Measurements from ENCODE around the gene DGLUCY.

The DGLUCY gene

GRCh38 chr14:91186515-91187066 is 72.7 kb downstream of the DGLUCY start:
- Histone ChIP-seq H3K27me3 (ENCODE audit: control insufficient read depth, low read length) (no peaks in the 10 kb centered on the region), H3K9me3 (ENCODE audit: control insufficient read depth, insufficient read depth, low read length) (no peaks in the 10 kb centered on the region), H3K36me3 (ENCODE audit: control insufficient read depth, low read length) (peaks cover 2% of the 10 kb centered on the region; the same call in 1 of the 2 replicates), H3K4me3 (ENCODE audit: low read length) (no peak overlapping the region), H3K79me2 (ENCODE audit: control insufficient read depth, low read length) (no peaks in the 10 kb centered on the region), H3K9me2 (replicated peaks; ENCODE audit: control insufficient read depth, low read length) (no peaks in the 10 kb centered on the region), H3K4me2 (ENCODE audit: low read length) (no peak overlapping the region), H4K20me1 (ENCODE audit: control insufficient read depth, insufficient read depth, low read depth, low read length) (no peaks in the 10 kb centered on the region), H3K4me1 (ENCODE audit: control insufficient read depth, low read length) (peaks cover 3% of the 10 kb centered on the region; the same call in 1 of the 2 replicates), H3F3A (ENCODE audit: control insufficient read depth, insufficient read depth) (no peaks in the 10 kb centered on the region), H3K27ac (ENCODE audit: low read depth, low read length) (no peak overlapping the region)
- TF ChIP-seq EZH2phosphoT487 (IDR thresholded peaks at IDR 0.05; ENCODE audit: borderline replicate concordance, low read length) (no peak), CTCF (IDR thresholded peaks at IDR 0.05; ENCODE audit: low read depth, low read length, poor library complexity, severe bottlenecking) (no peak)

GRCh38 chr14:91187271-91187670 is 73.4 kb downstream of the DGLUCY start:
- Histone ChIP-seq H3K9me3 (ENCODE audit: control insufficient read depth, insufficient read depth, low read length) (no peaks in the 10 kb centered on the region), H3K27ac (ENCODE audit: low read depth, low read length) (no peak overlapping the region), H3K4me2 (ENCODE audit: low read length) (no peak overlapping the region), H3K36me3 (ENCODE audit: control insufficient read depth, low read length) (peaks cover 2% of the 10 kb centered on the region; the same call in 1 of the 2 replicates), H3K4me3 (ENCODE audit: low read length) (no peak overlapping the region), H3K27me3 (ENCODE audit: control insufficient read depth, low read length) (no peaks in the 10 kb centered on the region), H3K4me1 (ENCODE audit: control insufficient read depth, low read length) (peaks cover 3% of the 10 kb centered on the region; the same call in 1 of the 2 replicates), H4K20me1 (ENCODE audit: control insufficient read depth, insufficient read depth, low read depth, low read length) (no peaks in the 10 kb centered on the region), H3K79me2 (ENCODE audit: control insufficient read depth, low read length) (no peaks in the 10 kb centered on the region), H3F3A (ENCODE audit: control insufficient read depth, insufficient read depth) (no peaks in the 10 kb centered on the region), H3K9me2 (replicated peaks; ENCODE audit: control insufficient read depth, low read length) (no peaks in the 10 kb centered on the region)
- TF ChIP-seq CTCF (IDR thresholded peaks at IDR 0.05; ENCODE audit: low read depth, low read length, poor library complexity, severe bottlenecking) (no peak), EZH2phosphoT487 (IDR thresholded peaks at IDR 0.05; ENCODE audit: borderline replicate concordance, low read length) (no peak)

- Histone ChIP-seq H3K27ac (ENCODE audit: low read depth, low read length) (no peak overlapping the region), H3K4me3 (ENCODE audit: low read length) (no peak overlapping the region), H3K9me3 (ENCODE audit: control insufficient read depth, insufficient read depth, low read length) (no peaks in the 10 kb centered on the region), H4K20me1 (ENCODE audit: control insufficient read depth, insufficient read depth, low read depth, low read length) (no peaks in the 10 kb centered on the region), H3K4me1 (ENCODE audit: control insufficient read depth, low read length) (no peaks in the 10 kb centered on the region), H3K4me2 (ENCODE audit: low read length) (no peak overlapping the region), H3K79me2 (ENCODE audit: control insufficient read depth, low read length) (no peaks in the 10 kb centered on the region), H3K27me3 (ENCODE audit: control insufficient read depth, low read length) (no peaks in the 10 kb centered on the region), H3K9me2 (replicated peaks; ENCODE audit: control insufficient read depth, low read length) (no peaks in the 10 kb centered on the region), H3F3A (ENCODE audit: control insufficient read depth, insufficient read depth) (no peaks in the 10 kb centered on the region), H3K36me3 (ENCODE audit: control insufficient read depth, low read length) (peaks cover 2% of the 10 kb centered on the region; the same call in 1 of the 2 replicates)
- TF ChIP-seq EZH2phosphoT487 (IDR thresholded peaks at IDR 0.05; ENCODE audit: borderline replicate concordance, low read length), result no peak
- TF ChIP-seq CTCF (IDR thresholded peaks at IDR 0.05; ENCODE audit: low read depth, low read length, poor library complexity, severe bottlenecking), result no peak
Measured at GRCh38 chr14:91190853-91191252, 77.0 kb downstream of the DGLUCY start.
